B cell (primary cell): ENCODE results near the gene ERAP2. TPM values are rescaled to one million over a fixed set of nuclear protein-coding genes. Genes with fewer than 3 reads are reported as not detected.

Experiments used
- ATAC-seq: fragments of 200-7000 bp; cut with Tn5 transposase; one replicate; pipeline ENCODE4 v1.10.0; 2021; ENCODE audit warnings: low read depth, mild to moderate bottlenecking, moderate number of reproducible peaks, moderate library complexity
- CTCF ChIA-PET: fragments of 350-600 bp; sonication (Branson Sonifier 250); formaldehyde crosslinking; loops from one replicate; lab custom pipeline; 2021; ENCODE audit warnings: antibody characterized with exemption, inconsistent platforms; lab: Charles Lee
- POLR2A ChIA-PET: fragments of 350-600 bp; sonication (Branson Sonifier 250); formaldehyde crosslinking; loops from one replicate; lab custom pipeline; 2021; ENCODE audit warnings: antibody characterized with exemption; lab: Charles Lee
- DNase-seq: peaks from one replicate; pipeline ENCODE4 v3.0.0; 2013
- H2AFZ ChIP-seq: 2 replicates; pipeline ENCODE4 v1.6.1; 2012; ENCODE audit warnings: mild to moderate bottlenecking, low read depth, low read length; ENCODE audit not compliant: insufficient read depth, poor library complexity, severe bottlenecking
- H3K27ac ChIP-seq, 2 donors: 1 replicate in 1 of 2; 2 replicates in 1 of 2; pipeline ENCODE4 v1.5.1; 2012 to 2013; ENCODE audit warnings: low read length in 2 of 2, mild to moderate bottlenecking in 2 of 2, moderate library complexity in 1 of 2
- H3K27me3 ChIP-seq, 4 experiments: fragments of 200-600 bp in 1 of 4; sonication (generic) in 1 of 4; replicated peaks in 1 of 4; 1 replicate in 2 of 4; 2 replicates in 2 of 4; pipeline versions ENCODE4 v1.6.1 to v1.7.0; 2013 to 2016; ENCODE audit warnings: low read length in 3 of 4, mild to moderate bottlenecking in 2 of 4, mixed read lengths in 1 of 4, moderate library complexity in 1 of 4; ENCODE audit not compliant: insufficient read depth in 4 of 4, control insufficient read depth in 3 of 4; ENCODE audit errors: control extremely low read depth in 1 of 4
- H3K36me3 ChIP-seq, 2 experiments: replicated peaks in 1 of 2; 1 replicate in 1 of 2; 2 replicates in 1 of 2; pipeline versions ENCODE4 v1.6.1 to v1.7.1; 2013; ENCODE audit warnings: low read length in 1 of 2; ENCODE audit not compliant: insufficient read depth in 2 of 2, control insufficient read depth in 1 of 2; ENCODE audit errors: control extremely low read depth in 1 of 2, extremely low read depth in 1 of 2
- H3K4me1 ChIP-seq, 2 donors: fragments of 200-600 bp in 1 of 2; sonication (generic) in 1 of 2; 1 replicate in 1 of 2; 2 replicates in 1 of 2; pipeline versions ENCODE4 v1.5.1 to v1.6.1; 2013 to 2017; ENCODE audit warnings: low read length in 2 of 2; ENCODE audit not compliant: control insufficient read depth in 2 of 2, insufficient read depth in 2 of 2
- H3K4me2 ChIP-seq: replicated peaks from 2 replicates; pipeline ENCODE3; 2012; ENCODE audit warnings: mild to moderate bottlenecking, low read depth, low read length; ENCODE audit not compliant: poor library complexity, severe bottlenecking
- H3K4me3 ChIP-seq, 5 experiments: fragments of 200-600 bp in 1 of 5; sonication (generic) in 1 of 5; 1 replicate in 3 of 5; 2 replicates in 2 of 5; pipeline versions ENCODE4 v1.5.1 to v1.7.0; 2011 to 2016; ENCODE audit warnings: low read length in 4 of 5, mild to moderate bottlenecking in 4 of 5, low read depth in 2 of 5, control low read depth in 1 of 5, moderate library complexity in 1 of 5; ENCODE audit not compliant: insufficient read depth in 1 of 5; ENCODE audit errors: control extremely low read depth in 1 of 5, extremely low read depth in 1 of 5
- H3K79me2 ChIP-seq: fragments of 200-600 bp; sonication (generic); one replicate; pipeline ENCODE4 v1.6.0; 2016; ENCODE audit warnings: low read length; ENCODE audit not compliant: control insufficient read depth, insufficient read depth
- H3K9ac ChIP-seq: fragments of 200-600 bp; sonication (generic); 2 replicates; pipeline ENCODE4 v1.6.1; 2017; ENCODE audit warnings: mild to moderate bottlenecking, low read length, moderate library complexity
- H3K9me3 ChIP-seq, 3 donors: one replicate each; pipeline versions ENCODE4 v1.6.1 to v1.7.1; 2013; ENCODE audit warnings: low read length in 2 of 3; ENCODE audit not compliant: control insufficient read depth in 2 of 3, insufficient read depth in 1 of 3; ENCODE audit errors: control extremely low read depth in 1 of 3
- H4K20me1 ChIP-seq: 2 replicates; pipeline ENCODE4 v1.6.0; 2012; ENCODE audit warnings: mild to moderate bottlenecking, low read length; ENCODE audit not compliant: insufficient read depth, control insufficient read depth, poor library complexity, severe bottlenecking
- H3K27ac Mint-ChIP-seq: one replicate; pipeline ENCODE4 v1.8.0; 2021; ENCODE audit warnings: mixed read lengths
- H3K27me3 Mint-ChIP-seq: one replicate; pipeline ENCODE4 v1.8.0; 2021; ENCODE audit warnings: mixed read lengths
- H3K4me1 Mint-ChIP-seq: one replicate; pipeline ENCODE4 v1.8.0; 2021; ENCODE audit warnings: mixed read lengths
- H3K4me3 Mint-ChIP-seq: one replicate; pipeline ENCODE4 v1.8.0; 2021; ENCODE audit warnings: mixed read lengths
- H3K9me3 Mint-ChIP-seq: one replicate; pipeline ENCODE4 v1.8.0; 2022; ENCODE audit warnings: mixed read lengths; ENCODE audit not compliant: insufficient read depth
- CTCF ChIP-seq: fragments of 200-600 bp; IDR thresholded peaks from one replicate; pipeline ENCODE4 v1.8.0; 2022; ENCODE audit warnings: antibody characterized with exemption, mild to moderate bottlenecking
- EZH2 ChIP-seq: IDR thresholded peaks from 2 replicates; pipeline ENCODE4 v1.6.1; 2012; ENCODE audit warnings: borderline replicate concordance, low read depth, mild to moderate bottlenecking, moderate library complexity, low read length; ENCODE audit not compliant: insufficient read depth, poor library complexity, severe bottlenecking
- WGBS: methylation state at CpG from one replicate; pipeline ENCODE4 v1.1.5; 2013; ENCODE audit warnings: missing lambda C conversion rate; ENCODE audit not compliant: insufficient coverage; 5-methylcytosine and 5-hydroxymethylcytosine counted together
- intact Hi-C: fragments of 100-400 bp; cut with micrococcal nuclease; formaldehyde crosslinking; loops from one replicate; pipeline ENCODE4 v1.10.0; 2022
- polyA plus RNA-seq: library from polyadenylated mRNA; depleted of rRNA; stranded (reverse); fragments of >200 nt; gene quantifications from 2 replicates; pipeline ENCODE4 v1.2.3, GENCODE V29; 2012
- total RNA-seq, 2 donors: library from RNA; stranded (reverse); fragments of 120-200 nt in 1 of 2; gene quantifications; 1 replicate in 1 of 2; 2 replicates in 1 of 2; pipeline versions ENCODE4 v1.2.3 to v1.2.4, GENCODE V29; 2013 to 2022

ERAP2 gene
- total and polyA plus RNA-seq, 2 donors (not counting 1 experiment from before 2014, with no cell fraction given) = 18.5 to 74.2 TPM

- no peak overlapping the region for H3K9ac ChIP-seq
- Mint-ChIP-seq H3K27ac (no peak overlapping the region), H3K9me3 (peaks cover 4% of the 10 kb centered on the region), H3K4me1 (no peaks in the 10 kb centered on the region), H3K4me3 (no peak overlapping the region), H3K27me3 (peaks cover 4% of the 10 kb centered on the region)
- H3K79me2 ChIP-seq = no peaks in the 10 kb centered on the region
- ATAC-seq (no peak), DNase-seq (no peak)
- no peaks in the 10 kb centered on the region for H3K36me3 ChIP-seq
- ChIA-PET CTCF (interaction anchor here (0.7 kb wide), 1 partner anchor 16 kb away, joined by 3 read pairs; no protein-coding TSS in a partner anchor), POLR2A (no interaction called here)
- H3K9me3 ChIP-seq = no peaks in the 10 kb centered on the region
- H3K4me2 ChIP-seq = no peak overlapping the region
- intact Hi-C loops = no loop called here
- peaks cover 0 to 2% (median 0%) of the 10 kb centered on the region in 4 experiments for H3K27me3 ChIP-seq
- H3K4me3 ChIP-seq = no peak overlapping the region
- H3K4me1 ChIP-seq = no peaks in the 10 kb centered on the region
- H2AFZ ChIP-seq = no peak overlapping the region
- no peaks in the 10 kb centered on the region for H4K20me1 ChIP-seq
- TF ChIP-seq EZH2 (no peak), CTCF (no peak)
- WGBS = 93% methylated on average over 2 of the region's 7 CpGs
- no peak overlapping the region for H3K27ac ChIP-seq
Measured at GRCh38 chr5:96851312-96852062, 24.8 kb upstream of the ERAP2 start.

GRCh38 chr5:96852759-96853158 lies 23.5 kb upstream of the ERAP2 start:
- no CpG with 5 or more reads among the region's 2 CpGs for WGBS
- Histone ChIP-seq H3K79me2 (no peaks in the 10 kb centered on the region), H3K4me3 (no peak overlapping the region), H3K27me3 (no peaks in the 10 kb centered on the region), H3K4me1 (no peaks in the 10 kb centered on the region), H4K20me1 (no peaks in the 10 kb centered on the region), H3K9ac (no peak overlapping the region), H3K27ac (no peak overlapping the region), H3K4me2 (no peak overlapping the region), H3K36me3 (no peaks in the 10 kb centered on the region), H2AFZ (no peak overlapping the region), H3K9me3 (no peaks in the 10 kb centered on the region)
- H3K9me3 Mint-ChIP-seq = peaks cover 4% of the 10 kb centered on the region
- no peak overlapping the region for H3K4me3 Mint-ChIP-seq
- POLR2A ChIA-PET = no interaction called here
- H3K4me1 Mint-ChIP-seq = no peaks in the 10 kb centered on the region
- H3K27ac Mint-ChIP-seq = no peak overlapping the region
- peaks cover 4% of the 10 kb centered on the region for H3K27me3 Mint-ChIP-seq
- ATAC-seq = no peak
- CTCF ChIA-PET = no interaction called here
- TF ChIP-seq CTCF (no peak), EZH2 (no peak)
- no peak for DNase-seq
- intact Hi-C loops = no loop called here
